Body of pancreas (tissue), 4 donors: ENCODE results near the gene PIGZ. TPM values are rescaled to one million over a fixed set of nuclear protein-coding genes. Genes with fewer than 3 reads are reported as not detected.
A peak's percentile ranks its signal among the peaks of the same experiment; 100 is the strongest.
"Not testable (repeated sequence)": the region's sequence is repeated elsewhere in the genome, so short reads cannot be mapped to it uniquely, and the experiment has no call there.

ENCODE experiments used
- ATAC-seq: fragments of 150-250 bp; one replicate; pipeline ENCODE4 v1.9.1; 2016
- DNase-seq, 4 donors: peaks; one replicate each; pipeline ENCODE4 v3.0.0-alpha.2; 2019
- H3K27ac ChIP-seq, 4 donors: fragments of 200-600 bp; sonication (generic); 1 replicate in 3 of 4; 2 replicates in 1 of 4; pipeline versions ENCODE4 v1.5.1 to v1.6.1; 2016 to 2019; ENCODE audit warnings: mild to moderate bottlenecking in 1 of 4, mixed read lengths in 1 of 4, moderate library complexity in 1 of 4
- H3K27me3 ChIP-seq, 2 donors: fragments of 200-600 bp; sonication (generic); one replicate each; pipeline ENCODE4 v1.6.0; 2016; ENCODE audit warnings: mild to moderate bottlenecking in 1 of 2
- H3K36me3 ChIP-seq, 2 donors: fragments of 200-600 bp; sonication (generic); replicated peaks in 1 of 2; 2 replicates each; pipeline ENCODE4 v1.5.1; 2016; ENCODE audit warnings: low read depth in 2 of 2; ENCODE audit not compliant: insufficient read depth in 1 of 2
- H3K4me1 ChIP-seq: fragments of 200-600 bp; sonication (generic); one replicate; pipeline ENCODE4 v1.6.0; 2016
- H3K4me3 ChIP-seq, 2 donors: fragments of 200-600 bp; sonication (generic); 1 replicate in 1 of 2; 2 replicates in 1 of 2; pipeline ENCODE4 v1.5.1; 2016 to 2019
- H3K9me3 ChIP-seq, 3 donors: fragments of 200-600 bp; sonication (generic); 1 replicate in 2 of 3; 2 replicates in 1 of 3; pipeline ENCODE4 v1.5.1; 2016
- CTCF ChIP-seq, 7 experiments: fragments of 450-650 bp in 4 of 7; fragments of 200-600 bp in 3 of 7; sonication (generic) in 3 of 7; IDR thresholded peaks; one replicate each; pipeline ENCODE4 v1.5.1; 2016 to 2019; ENCODE audit warnings: antibody characterized with exemption in 7 of 7
- POLR2A ChIP-seq, 3 donors: fragments of 450-650 bp; IDR thresholded peaks; one replicate each; pipeline ENCODE4 v1.6.1; 2016; ENCODE audit warnings: antibody characterized with exemption in 3 of 3, mild to moderate bottlenecking in 2 of 3
- WGBS, 2 donors: methylation state at CpG; one replicate each; pipeline ENCODE4 v1.1.5; 2017; 5-methylcytosine and 5-hydroxymethylcytosine counted together
- intact Hi-C: fragments of 100-400 bp; cut with DNase I; formaldehyde crosslinking; loops from one replicate; pipeline ENCODE4 v1.15.1; 2023
- total RNA-seq, 2 donors: library from RNA; depleted of rRNA; stranded (reverse); fragments of >200 nt; gene quantifications; one replicate each; pipeline ENCODE4 v1.1.0, GENCODE V29; 2016

The PIGZ gene
- total RNA-seq, 2 donors from 2014 or later = 1.0 to 1.3 TPM

DNA sequence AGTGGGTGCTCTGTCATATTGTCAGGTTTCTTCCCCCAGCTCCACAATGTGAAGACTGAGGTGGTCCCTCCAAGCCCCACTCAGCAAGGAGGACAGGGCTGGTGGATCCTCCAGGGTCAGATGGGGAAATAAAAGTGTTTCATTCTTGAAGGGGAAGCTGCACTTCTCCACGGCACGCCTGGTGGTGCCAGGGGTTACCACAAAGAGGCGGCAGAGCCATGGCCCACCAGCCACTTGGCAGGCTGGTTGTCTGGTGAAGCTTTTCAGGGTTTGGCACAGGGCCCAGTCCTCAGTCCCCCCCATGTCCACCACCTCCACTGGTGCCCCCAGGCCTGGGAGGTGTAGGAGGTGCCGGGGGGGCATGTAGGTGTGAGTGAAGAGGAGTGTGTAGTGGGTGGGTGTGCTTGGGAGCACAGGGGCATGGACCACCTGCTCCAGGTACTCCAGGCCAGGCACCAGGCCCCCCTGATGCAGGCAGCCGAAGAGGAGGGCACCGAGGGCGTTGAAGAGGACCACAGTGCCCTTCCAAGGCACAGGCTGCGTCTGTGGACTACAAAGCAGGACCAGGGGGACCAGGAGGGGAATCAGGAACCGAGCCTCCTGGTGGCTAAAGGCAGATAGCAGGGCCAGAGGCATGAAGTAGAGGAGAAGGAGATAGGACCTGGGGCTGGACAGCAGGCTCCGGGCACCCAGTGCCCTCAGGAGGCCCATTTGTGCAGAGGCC lies 21.3 kb downstream of the PIGZ start:
- TF ChIP-seq CTCF (IDR thresholded peaks at IDR 0.05) (no peak), POLR2A (IDR thresholded peaks at IDR 0.05) (no peak)
- Histone ChIP-seq H3K36me3 (no peaks in the 10 kb centered on the region), H3K9me3 (no peaks in the 10 kb centered on the region), H3K4me1 (peaks cover 18% of the 10 kb centered on the region), H3K4me3 (no peak overlapping the region), H3K27ac (no peak overlapping the region), H3K27me3 (no peaks in the 10 kb centered on the region)
- no peak for ATAC-seq
- WGBS, 2 donors = 77 to 84% methylated on average over 8 to 9 of the region's 10 CpGs
- DNase-seq = no peak
- intact Hi-C loops = no loop called here

GRCh38 chr3:196944037-196944790 lies 24.4 kb downstream of the PIGZ start:
- H3K36me3 ChIP-seq, DNase-seq, H3K4me3 ChIP-seq, H3K27me3 ChIP-seq, H3K9me3 ChIP-seq, intact Hi-C loops, ATAC-seq, H3K27ac ChIP-seq: not testable (repeated sequence)
- H3K4me1 ChIP-seq = peaks cover 30% of the 10 kb centered on the region
- 65 to 76% methylated on average over 14 of the region's 14 CpGs for whole genome bisulfite sequencing, 2 donors

GRCh38 chr3:196942915-196943277 lies 25.7 kb downstream of the PIGZ start:
- peak overlapping the region; percentile 99 for H3K4me3 ChIP-seq
- no peaks in the 10 kb centered on the region for H3K36me3 ChIP-seq
- intact Hi-C loops = no loop called here
- H3K9me3 ChIP-seq = no peaks in the 10 kb centered on the region
- WGBS, 2 donors = 0% methylated on average over 4 to 25 of the region's 25 CpGs
- H3K27me3 ChIP-seq = no peaks in the 10 kb centered on the region
- ATAC-seq = peak; percentile 4
- DNase-seq = peak in 2 of 4 donors; percentile 21 to 37
- peak overlapping the region in 3 of 4 donors; percentile 53 to 97 (median 87) for H3K27ac ChIP-seq
- TF ChIP-seq POLR2A (IDR thresholded peaks at IDR 0.05) = no peak
- no peak for TF ChIP-seq CTCF (IDR thresholded peaks at IDR 0.05)
- H3K4me1 ChIP-seq = peaks cover 30% of the 10 kb centered on the region

DNA sequence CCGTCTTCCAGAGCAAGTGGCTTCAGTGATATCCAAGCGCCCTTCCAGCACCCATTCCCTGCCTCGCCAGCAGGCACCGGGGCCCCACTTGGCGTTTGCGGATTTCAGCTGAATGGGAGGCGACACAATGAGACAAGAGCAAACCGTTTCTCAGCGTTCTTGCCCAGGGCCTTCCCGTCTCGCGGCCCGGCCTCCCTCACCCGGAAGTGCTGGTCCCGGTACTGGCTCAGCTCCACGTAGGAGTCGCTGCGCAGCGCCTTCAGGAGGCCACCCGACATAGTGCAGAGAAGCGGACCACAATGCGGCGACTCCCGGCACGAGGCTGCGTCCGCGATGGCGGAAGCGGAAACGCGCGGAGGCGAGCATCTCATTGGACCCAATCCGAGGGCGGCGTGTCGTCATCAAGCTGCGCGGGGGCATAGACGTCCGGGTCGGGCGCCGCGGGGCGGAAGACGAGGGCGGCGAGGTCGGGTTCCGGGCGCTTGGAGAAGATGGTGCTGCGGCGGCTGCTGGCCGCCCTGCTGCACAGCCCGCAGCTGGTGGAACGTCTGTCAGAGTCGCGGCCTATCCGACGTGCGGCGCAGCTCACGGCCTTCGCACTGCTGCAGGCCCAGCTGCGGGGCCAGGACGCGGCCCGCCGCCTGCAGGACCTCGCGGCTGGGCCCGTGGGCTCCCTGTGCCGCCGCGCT lies 26.3 kb downstream of the PIGZ start, which contains the start of gene NCBP2:
TSS of gene NCBP2 (minus strand) at position 303 of the 689 bp plus-strand sequence. CDS start at position 278, 25 bp downstream.
- peak; percentile 73 to 90 (median 86) for TF ChIP-seq POLR2A (IDR thresholded peaks at IDR 0.05)
- TF ChIP-seq CTCF (IDR thresholded peaks at IDR 0.05) = peak; percentile 35 to 86 (median 71)
- peak; percentile 97 to 99 (median 98) for DNase-seq
- intact Hi-C loops = no loop called here
- peak; percentile 99 for ATAC-seq
- H3K4me1 ChIP-seq = peaks cover 30% of the 10 kb centered on the region
- WGBS, 2 donors = 0 to 1% methylated on average over 7 to 69 of the region's 77 CpGs
- H3K4me3 ChIP-seq = peak within 1 kb of the TSS; percentile 99
- H3K9me3 ChIP-seq = no peaks in the 10 kb centered on the region
- H3K36me3 ChIP-seq = peaks cover 0 to 4% of the 10 kb centered on the region in 2 donors
- H3K27me3 ChIP-seq = no peaks in the 10 kb centered on the region
- peak within 1 kb of the TSS; percentile 77 to 97 (median 84) for H3K27ac ChIP-seq

- no peaks in the 10 kb centered on the region for H3K27me3 ChIP-seq
- H3K4me1 ChIP-seq = peaks cover 30% of the 10 kb centered on the region
- H3K9me3 ChIP-seq = no peaks in the 10 kb centered on the region
- 0 to 1% methylated on average over 19 to 31 of the region's 31 CpGs for WGBS, 2 donors
- H3K4me3 ChIP-seq = peak overlapping the region; percentile 87 to 99
- TF ChIP-seq CTCF (IDR thresholded peaks at IDR 0.05) = no peak
- no peak for TF ChIP-seq POLR2A (IDR thresholded peaks at IDR 0.05)
- peak overlapping the region; percentile 77 to 97 (median 84) for H3K27ac ChIP-seq
- peak; percentile 40 for ATAC-seq
- H3K36me3 ChIP-seq = peaks cover 0 to 10% of the 10 kb centered on the region in 2 donors
- DNase-seq = peak in 3 of 4 donors; percentile 44 to 62 (median 52)
- intact Hi-C loops = no loop called here
Observed at GRCh38 chr3:196941729-196942225, 26.9 kb downstream of the PIGZ start.
